WTC11 (cell line): ENCODE data around the gene DNM3. TPM values are rescaled to one million over a fixed set of nuclear protein-coding genes. Genes with fewer than 3 reads are reported as not detected.

Experiments
- ATAC-seq: fragments of 200-7000 bp; cut with Tn5 transposase; 2 replicates; pipeline ENCODE4 v1.10.0; 2021; ENCODE audit warnings: mild to moderate bottlenecking, moderate library complexity
- CTCF ChIA-PET: fragments of 300-600 bp; sonication (Branson Sonifier 250); formaldehyde crosslinking; loops from one replicate; lab custom pipeline; 2021; ENCODE audit warnings: antibody characterized with exemption; lab: Charles Lee
- POLR2A ChIA-PET: fragments of 350-600 bp; sonication (Branson Sonifier 250); formaldehyde crosslinking; loops from one replicate; lab custom pipeline; 2021; ENCODE audit warnings: antibody characterized with exemption; lab: Charles Lee
- DNase-seq: peaks from one replicate; pipeline ENCODE4 v3.0.0; 2021; ENCODE audit warnings: low spot score
- H3K27ac Mint-ChIP-seq: 2 replicates; pipeline ENCODE4 v1.8.0; 2021; ENCODE audit warnings: mixed read lengths
- H3K27me3 Mint-ChIP-seq: 2 replicates; pipeline ENCODE4 v1.8.0; 2021; ENCODE audit warnings: low read depth, mild to moderate bottlenecking, moderate library complexity, mixed read lengths
- H3K36me3 Mint-ChIP-seq: 2 replicates; pipeline ENCODE4 v1.8.0; 2021; ENCODE audit warnings: mixed read lengths
- H3K4me1 Mint-ChIP-seq: 2 replicates; pipeline ENCODE4 v1.8.0; 2022; ENCODE audit warnings: mixed read lengths
- H3K4me3 Mint-ChIP-seq: 2 replicates; pipeline ENCODE4 v1.8.0; 2021; ENCODE audit warnings: mild to moderate bottlenecking, moderate library complexity, mixed read lengths
- H3K9me3 Mint-ChIP-seq: 2 replicates; pipeline ENCODE4 v1.8.0; 2021; ENCODE audit warnings: mixed read lengths
- AFF4 ChIP-seq: sonication (generic); formaldehyde crosslinking; IDR thresholded peaks from 2 replicates; pipeline ENCODE4 v1.8.1; 2023; ENCODE audit warnings: mild to moderate bottlenecking, missing genetic modification reagents, borderline replicate concordance
- ATF1 ChIP-seq: sonication (generic); formaldehyde crosslinking; IDR thresholded peaks from 2 replicates; pipeline ENCODE4 v1.8.1; 2023; ENCODE audit warnings: mild to moderate bottlenecking, moderate library complexity, missing genetic modification reagents
- ELF4 ChIP-seq: sonication (generic); formaldehyde crosslinking; IDR thresholded peaks from 2 replicates; pipeline ENCODE4 v1.8.1; 2022; ENCODE audit warnings: low read depth, mild to moderate bottlenecking, moderate library complexity, missing genetic modification reagents
- EMX1 ChIP-seq: fragments of 250-450 bp; sonication (Bioruptor Pico); IDR thresholded peaks from 2 replicates; pipeline ENCODE4 v1.8.0; 2021; ENCODE audit warnings: mild to moderate bottlenecking
- ESRRA ChIP-seq: sonication (generic); formaldehyde crosslinking; IDR thresholded peaks from 2 replicates; pipeline ENCODE4 v1.8.1; 2022; ENCODE audit warnings: mild to moderate bottlenecking, missing genetic modification reagents, borderline replicate concordance
- GTF2I ChIP-seq: fragments of 250-450 bp; sonication (Bioruptor Pico); conservative IDR thresholded peaks from 2 replicates; pipeline ENCODE4 v1.4.0; 2021; ENCODE audit warnings: mild to moderate bottlenecking
- HMGXB4 ChIP-seq: sonication (generic); formaldehyde crosslinking; IDR thresholded peaks from 2 replicates; pipeline ENCODE4 v1.8.1; 2023; ENCODE audit warnings: mild to moderate bottlenecking, moderate library complexity, missing genetic modification reagents
- KAT7 ChIP-seq: sonication (generic); formaldehyde crosslinking; IDR thresholded peaks from 2 replicates; pipeline ENCODE4 v1.8.1; 2023; ENCODE audit warnings: missing genetic modification reagents, mild to moderate bottlenecking, borderline replicate concordance
- OVOL2 ChIP-seq: fragments of 250-450 bp; sonication (Bioruptor Pico); IDR thresholded peaks from 2 replicates; pipeline ENCODE4 v1.9.0; 2021; ENCODE audit warnings: mild to moderate bottlenecking, borderline replicate concordance
- PREB ChIP-seq: sonication (generic); formaldehyde crosslinking; IDR thresholded peaks from 2 replicates; pipeline ENCODE4 v1.8.1; 2022; ENCODE audit warnings: mild to moderate bottlenecking, missing genetic modification reagents, moderate library complexity, borderline replicate concordance
- RELA ChIP-seq: sonication (generic); formaldehyde crosslinking; IDR thresholded peaks from 2 replicates; pipeline ENCODE4 v1.8.1; 2022; ENCODE audit warnings: missing genetic modification reagents, mild to moderate bottlenecking, borderline replicate concordance
- RORB ChIP-seq: fragments of 250-450 bp; sonication (Bioruptor Pico); IDR thresholded peaks from 2 replicates; pipeline ENCODE4 v1.9.0; 2021; ENCODE audit warnings: mild to moderate bottlenecking
- SMAD4 ChIP-seq: sonication (generic); formaldehyde crosslinking; IDR thresholded peaks from 2 replicates; pipeline ENCODE4 v1.8.0; 2022; ENCODE audit warnings: mild to moderate bottlenecking, missing genetic modification reagents
- ZBTB21 ChIP-seq: sonication (generic); formaldehyde crosslinking; IDR thresholded peaks from 2 replicates; pipeline ENCODE4 v1.8.1; 2023; ENCODE audit warnings: mild to moderate bottlenecking, missing genetic modification reagents, borderline replicate concordance
- ZNF219 ChIP-seq: sonication (generic); formaldehyde crosslinking; IDR thresholded peaks from 2 replicates; pipeline ENCODE4 v1.8.0; 2023; ENCODE audit warnings: missing genetic modification reagents, mild to moderate bottlenecking, borderline replicate concordance
- ZNF317 ChIP-seq: sonication (generic); formaldehyde crosslinking; IDR thresholded peaks from 2 replicates; pipeline ENCODE4 v1.8.1; 2023; ENCODE audit warnings: low read depth, mild to moderate bottlenecking, moderate library complexity, missing genetic modification reagents, borderline replicate concordance
- total RNA-seq: library from RNA; stranded (reverse); gene quantifications from 3 replicates; pipeline ENCODE4 v1.2.3, GENCODE V29; 2021

DNM3 gene
- total RNA-seq, 1 experiment from 2014 or later: 1.9 TPM

GRCh38 chr1:172347416-172347815 is 506.1 kb downstream of the DNM3 start:
- no peak for DNase-seq
- no peak overlapping the region for H3K27ac Mint-ChIP-seq
- TF ChIP-seq GTF2I (CRISPR knock-in tag) (0 out of 2 replicates have a peak, but pooled peaks have one; percentile 20), OVOL2 (CRISPR knock-in tag) (no peak), ZNF219 (no peak)
- peaks cover 19% of the 10 kb centered on the region for H3K4me1 Mint-ChIP-seq
- POLR2A ChIA-PET: no interaction called here
- no peak overlapping the region for H3K4me3 Mint-ChIP-seq
- H3K9me3 Mint-ChIP-seq: peaks cover 30% of the 10 kb centered on the region
- ATAC-seq: no peak
- H3K36me3 Mint-ChIP-seq: peaks cover 21% of the 10 kb centered on the region
- CTCF ChIA-PET: no interaction called here
- H3K27me3 Mint-ChIP-seq: no peaks in the 10 kb centered on the region

- H3K36me3 Mint-ChIP-seq: peaks cover 21% of the 10 kb centered on the region
- no peak for TF ChIP-seq ZNF317
- TF ChIP-seq ZNF219: no peak
- TF ChIP-seq ZBTB21 (CRISPR knock-in tag): no peak
- no peak for TF ChIP-seq ATF1 (CRISPR knock-in tag)
- DNase-seq: no peak
- H3K4me1 Mint-ChIP-seq: peaks cover 10% of the 10 kb centered on the region
- peaks cover 25% of the 10 kb centered on the region for H3K9me3 Mint-ChIP-seq
- no peak overlapping the region for H3K27ac Mint-ChIP-seq
- POLR2A ChIA-PET: no interaction called here
- ATAC-seq: no peak
- H3K4me3 Mint-ChIP-seq: no peak overlapping the region
- no peaks in the 10 kb centered on the region for H3K27me3 Mint-ChIP-seq
- CTCF ChIA-PET: no interaction called here
Observed at GRCh38 chr1:172350856-172351255, 509.6 kb downstream of the DNM3 start.

GRCh38 chr1:172351346-172351745 is 510.0 kb downstream of the DNM3 start:
- no peak overlapping the region for H3K4me3 Mint-ChIP-seq
- ChIA-PET CTCF (interaction anchor here (0.5 kb wide), 1 partner anchor 497 kb away, joined by 3 read pairs; no protein-coding TSS in a partner anchor), POLR2A (no interaction called here)
- ATAC-seq (no peak), DNase-seq (no peak)
- peaks cover 21% of the 10 kb centered on the region for H3K9me3 Mint-ChIP-seq
- TF ChIP-seq HMGXB4 (CRISPR knock-in tag): no peak
- no peak for TF ChIP-seq AFF4 (CRISPR knock-in tag)
- no peak for TF ChIP-seq EMX1 (CRISPR knock-in tag)
- TF ChIP-seq ESRRA (CRISPR knock-in tag): no peak
- TF ChIP-seq ELF4: no peak
- no peak for TF ChIP-seq KAT7 (CRISPR knock-in tag)
- no peak for TF ChIP-seq SMAD4 (CRISPR knock-in tag)
- TF ChIP-seq RELA: no peak
- TF ChIP-seq PREB: no peak
- TF ChIP-seq RORB (CRISPR knock-in tag): no peak
- peaks cover 17% of the 10 kb centered on the region for H3K36me3 Mint-ChIP-seq
- H3K27ac Mint-ChIP-seq: no peak overlapping the region
- no peaks in the 10 kb centered on the region for H3K27me3 Mint-ChIP-seq
- H3K4me1 Mint-ChIP-seq: peaks cover 10% of the 10 kb centered on the region
